HG02610 (cell line): ENCODE data around the gene COL15A1.
"Not testable (repeated sequence)": the region's sequence is repeated elsewhere in the genome, so short reads cannot be mapped to it uniquely, and the experiment has no call there.

Experiments
- ATAC-seq: cut with Tn5 transposase; IDR thresholded peaks from one replicate; pipeline ENCODE4 v1.9.1; 2021; ENCODE audit warnings: mild to moderate bottlenecking, moderate library complexity; ENCODE audit not compliant: unreplicated experiment

Gene COL15A1

GRCh38 chr9:99010393-99010792 is 66.7 kb downstream of the COL15A1 start:
- not testable (repeated sequence) for ATAC-seq

GRCh38 chr9:99011161-99011709 is 67.5 kb downstream of the COL15A1 start:
- no peak for ATAC-seq

DNA sequence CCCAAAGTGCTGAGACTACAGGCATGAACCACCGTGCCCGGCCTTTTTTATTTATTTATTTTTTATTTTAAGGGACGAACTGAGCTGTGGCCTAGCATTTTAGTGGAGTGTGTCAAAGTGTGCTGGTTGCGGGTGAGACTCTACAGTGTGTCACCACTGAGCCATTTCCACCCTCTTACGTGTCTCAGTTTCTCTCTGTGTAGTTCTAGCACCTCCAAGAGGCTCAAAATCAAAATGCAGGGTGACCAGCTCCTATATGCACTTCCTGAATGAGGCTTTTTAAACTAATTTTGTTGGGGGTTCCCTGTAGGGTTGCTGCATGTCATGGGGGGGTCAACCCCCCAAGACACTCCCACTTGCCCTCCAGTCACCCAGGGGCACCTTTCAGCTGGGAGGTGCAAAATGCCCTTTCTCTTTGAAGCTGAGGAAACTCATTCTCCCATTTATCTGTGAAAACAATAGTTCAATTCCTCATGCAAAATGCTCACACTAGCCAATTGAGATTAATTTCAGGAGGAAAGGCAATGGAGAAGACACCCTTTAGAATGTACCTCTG is 69.3 kb downstream of the COL15A1 start:
- no peak for ATAC-seq

- ATAC-seq: no peak
Observed at GRCh38 chr9:99013550-99013949, 69.8 kb downstream of the COL15A1 start.

- ATAC-seq: no peak
Observed at GRCh38 chr9:99015448-99015847, 71.7 kb downstream of the COL15A1 start.

DNA sequence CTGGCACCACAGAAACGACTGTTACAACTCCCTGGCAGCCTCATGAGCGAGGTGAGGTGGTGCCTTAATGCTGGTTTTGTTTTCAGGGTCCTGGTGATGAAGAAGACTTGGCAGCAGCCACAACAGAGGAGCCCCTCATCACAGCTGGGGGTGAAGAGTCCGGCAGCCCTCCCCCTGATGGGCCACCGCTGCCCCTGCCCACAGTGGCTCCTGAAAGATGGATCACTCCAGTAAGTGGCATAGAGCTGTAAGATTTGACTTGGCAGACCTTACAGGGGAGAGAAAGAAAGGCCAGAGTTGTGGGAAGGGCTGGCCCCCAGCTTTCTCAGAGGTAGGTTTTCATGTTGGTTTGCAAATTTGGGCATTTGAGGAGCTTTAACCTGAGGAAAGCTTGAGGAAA is 72.2 kb downstream of the COL15A1 start:
- ATAC-seq: no peak

DNA sequence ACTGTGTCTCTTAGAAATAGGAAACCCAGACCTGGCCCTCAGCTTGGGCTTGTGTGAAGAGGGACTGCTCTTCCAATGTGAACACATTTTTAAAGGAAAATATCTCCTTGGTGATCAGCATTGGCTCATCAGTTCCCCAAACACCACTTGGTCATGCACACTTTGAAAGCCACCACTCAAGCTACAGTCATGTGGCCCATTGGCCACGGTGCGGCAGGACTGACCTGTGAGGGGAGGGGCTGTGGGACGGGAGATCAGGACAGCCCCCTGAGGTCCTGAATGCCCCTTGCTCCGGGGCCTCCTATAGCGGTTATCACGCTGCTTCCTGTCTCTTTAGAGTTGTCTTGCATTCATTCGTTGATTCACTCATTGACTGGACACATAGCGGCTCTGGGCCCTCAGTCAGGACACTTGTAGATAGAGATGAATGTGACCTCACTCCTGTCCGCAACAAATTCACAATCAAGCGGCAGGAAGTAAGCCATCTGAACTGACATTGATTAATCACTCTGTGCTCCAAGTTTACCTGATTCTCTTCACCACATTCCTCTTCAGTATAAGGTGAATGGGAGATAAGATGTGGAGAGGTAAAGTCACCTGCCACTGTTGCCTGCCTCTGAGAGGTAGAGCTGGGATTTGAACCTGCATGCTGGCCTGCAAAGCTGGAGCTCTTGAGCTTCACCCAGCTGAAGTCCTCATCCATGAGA is 73.1 kb downstream of the COL15A1 start:
- no peak for ATAC-seq

DNA sequence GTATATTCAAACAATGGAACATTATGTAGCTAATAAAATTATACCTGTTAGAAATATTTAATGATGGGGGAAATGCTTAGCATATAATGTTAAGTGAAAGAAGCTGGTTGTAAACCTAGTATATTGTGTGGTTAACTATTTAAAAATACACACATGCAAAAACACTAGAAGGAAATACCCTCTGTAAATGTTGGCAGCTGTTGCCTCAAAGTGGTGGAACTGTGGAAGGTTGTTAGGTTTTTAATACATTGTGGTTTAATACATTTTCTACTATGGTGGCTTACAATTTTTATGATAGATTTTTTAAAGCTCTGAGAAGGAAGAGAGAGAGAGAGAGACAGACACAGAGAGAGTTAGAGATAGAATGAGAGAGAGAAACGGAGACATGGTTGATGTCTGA is 74.9 kb downstream of the COL15A1 start:
- no peak for ATAC-seq

GRCh38 chr9:99019510-99020331 is 76.0 kb downstream of the COL15A1 start:
- ATAC-seq: no peak

DNA sequence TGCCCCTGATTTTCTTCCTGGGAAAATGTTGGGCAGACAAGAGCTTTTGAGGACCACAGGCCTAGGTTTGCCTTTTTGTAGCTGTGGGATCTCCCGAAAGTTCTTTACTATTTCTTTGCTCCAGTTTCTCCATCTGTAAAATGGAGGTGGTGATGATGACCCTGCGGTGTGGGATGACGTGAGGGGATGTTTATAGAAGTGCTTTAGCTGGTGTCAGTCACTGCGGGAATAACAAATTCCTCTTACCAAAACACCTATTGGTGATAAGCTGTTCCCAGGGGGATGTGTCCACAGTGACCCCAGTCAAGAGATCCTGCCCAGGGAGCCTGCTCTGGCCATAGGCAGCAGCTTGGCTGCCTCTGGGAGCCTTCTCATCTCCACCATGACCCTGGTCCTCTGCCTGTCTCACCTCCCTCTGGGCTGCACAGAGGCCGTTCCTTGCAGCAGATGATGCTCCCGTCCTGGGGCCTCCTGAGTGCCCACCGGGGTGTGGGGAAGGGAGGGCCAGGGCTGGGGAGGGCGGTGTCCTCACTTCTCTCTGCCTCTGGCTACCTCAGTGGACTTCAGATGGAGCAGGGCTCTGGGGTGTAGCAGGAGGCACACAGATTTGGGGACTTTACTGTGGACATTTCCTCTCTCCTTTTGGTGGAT is 77.2 kb downstream of the COL15A1 start:
- no peak for ATAC-seq

DNA sequence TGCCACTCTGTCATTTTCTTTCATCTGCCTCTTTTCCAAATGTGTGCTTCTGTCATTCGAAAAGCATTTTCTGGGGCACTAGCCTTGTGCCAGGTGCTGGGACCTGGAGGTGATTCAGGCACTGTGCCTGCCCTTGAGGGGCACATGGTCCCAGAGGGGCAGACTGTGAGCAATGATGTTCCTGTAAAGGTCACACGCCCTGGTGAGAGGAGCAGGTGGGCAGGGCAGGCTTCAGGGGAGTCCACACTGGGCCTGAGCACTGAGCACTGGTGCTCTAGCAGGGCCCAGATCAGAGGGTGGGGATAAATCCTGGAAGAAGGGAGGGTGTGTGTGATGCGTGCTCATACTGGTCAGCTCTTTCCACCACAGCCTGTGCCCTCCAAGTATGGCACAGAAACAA is 77.8 kb downstream of the COL15A1 start:
- ATAC-seq: no peak

GRCh38 chr9:99023231-99023630 is 79.5 kb downstream of the COL15A1 start:
- ATAC-seq: no peak

DNA sequence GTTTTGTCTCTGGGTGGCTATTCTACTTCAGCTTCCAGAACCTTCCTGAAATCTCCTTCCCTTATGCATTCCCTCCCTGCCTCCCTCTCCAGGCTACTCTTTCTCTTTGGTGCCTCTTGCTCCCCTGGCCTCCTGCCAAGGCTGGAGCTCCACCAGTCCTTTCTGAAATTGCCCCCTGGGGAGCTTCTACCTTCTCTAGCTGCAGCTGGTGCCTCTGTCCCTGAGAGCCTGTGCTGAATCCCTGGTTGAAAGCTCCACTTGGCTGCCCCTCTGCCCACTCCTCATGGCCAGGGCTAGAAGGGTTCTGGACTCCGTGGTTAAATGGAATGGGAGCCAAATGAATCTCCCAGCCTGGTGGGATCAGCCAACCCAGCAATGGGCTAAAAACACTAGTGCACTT is 80.1 kb downstream of the COL15A1 start:
- no peak for ATAC-seq

- ATAC-seq: no peak
Observed at GRCh38 chr9:99024959-99025358, 81.3 kb downstream of the COL15A1 start.

DNA sequence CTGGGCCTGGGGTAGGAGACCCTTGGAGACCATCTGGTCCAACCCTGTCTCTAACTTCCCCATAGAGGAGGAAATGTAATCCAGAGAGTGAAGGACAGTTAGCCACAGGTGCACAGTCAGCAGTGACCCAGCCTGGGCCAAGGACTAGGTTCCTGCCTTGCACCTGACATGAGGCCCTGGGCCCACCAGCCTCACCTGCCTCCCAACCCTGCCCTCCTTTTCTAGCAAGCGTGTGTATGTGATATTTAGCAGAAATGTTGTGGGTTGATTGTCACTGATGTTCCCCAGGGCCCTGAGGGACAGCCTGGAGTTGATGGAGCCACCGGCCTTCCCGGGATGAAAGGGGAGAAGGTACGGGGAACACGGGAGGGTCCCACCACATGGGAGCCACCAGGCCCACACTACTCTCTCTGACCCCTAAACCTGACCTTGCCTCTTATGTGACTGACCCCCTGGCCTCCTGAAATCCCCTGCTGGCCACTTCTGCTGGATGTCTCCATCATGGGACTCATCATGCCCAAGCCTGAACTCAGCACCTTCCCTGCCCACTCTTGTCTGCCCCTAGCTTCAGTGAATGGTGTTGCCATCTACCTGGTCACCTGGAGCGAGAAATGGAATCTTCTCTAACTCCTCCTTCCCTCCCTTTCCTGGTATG is 82.0 kb downstream of the COL15A1 start:
- ATAC-seq: no peak

GRCh38 chr9:99026271-99026955 is 82.7 kb downstream of the COL15A1 start:
- no peak for ATAC-seq

- ATAC-seq: no peak
Observed at GRCh38 chr9:99026956-99027298, 83.2 kb downstream of the COL15A1 start.

- ATAC-seq: no peak
Observed at GRCh38 chr9:99027443-99027842, 83.7 kb downstream of the COL15A1 start.

DNA sequence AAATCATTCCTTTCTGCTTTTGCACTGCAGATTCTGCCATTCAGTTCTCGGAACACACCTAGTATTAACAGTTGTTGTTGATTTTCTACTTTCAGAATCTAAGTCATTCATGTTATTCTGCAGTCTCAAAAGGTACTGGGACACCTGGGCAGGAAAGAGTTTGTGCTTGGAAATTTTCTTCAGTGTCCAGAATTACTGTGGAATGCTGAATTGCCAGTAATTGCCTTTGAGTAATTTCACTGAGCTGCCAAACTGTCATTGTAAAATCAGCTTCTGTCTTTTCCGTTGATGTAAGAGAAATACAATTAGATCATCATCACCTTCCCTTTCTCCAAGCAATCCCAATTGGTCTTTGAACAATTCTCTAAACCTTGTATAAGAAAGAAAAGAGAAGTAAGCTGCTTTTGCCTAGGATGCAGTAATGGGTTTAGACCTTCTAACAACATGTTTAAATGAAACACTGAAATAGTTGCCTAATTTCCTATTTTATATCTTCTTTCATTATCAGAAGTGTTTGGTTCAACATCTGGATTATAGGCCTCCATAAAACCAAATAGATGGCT is 85.5 kb downstream of the COL15A1 start:
- no peak for ATAC-seq

- ATAC-seq: no peak
Observed at GRCh38 chr9:99030092-99030511, 86.4 kb downstream of the COL15A1 start.
